K562 (cell line): Measurements from ENCODE around the gene ACADSB. TPM values are rescaled to one million over a fixed set of nuclear protein-coding genes. Genes with fewer than 3 reads are reported as not detected.
A peak's percentile ranks its signal among the peaks of the same experiment; 100 is the strongest.

ENCODE experiments used
- ATAC-seq: fragments of 200-7000 bp; cut with Tn5 transposase; 3 replicates; pipeline ENCODE4 v1.9.1; 2020; ENCODE audit warnings: moderate library complexity
- BruUV-seq: library from RNA; stranded (reverse); fragments of 400-500 nt; replicated peaks from 2 replicates; lab custom pipeline; 2021; lab: Mats Ljungman, UMichigan
- CTCF ChIA-PET: fragments of 300-600 bp; formaldehyde crosslinking; extraction: SDS; loops from one replicate; lab custom pipeline; 2021; ENCODE audit warnings: low intra/inter-chr PET ratio; lab: Yijun Ruan, JAX
- POLR2A ChIA-PET: fragments of 300-600, 350-650 bp; sonication (Branson Sonifier 250); formaldehyde crosslinking; extraction: SDS; loops from one replicate; lab custom pipeline; 2021; ENCODE audit warnings: antibody characterized with exemption, inconsistent platforms; lab: Yijun Ruan, JAX
- DNase-seq, 4 experiments: peaks; one replicate each; pipeline versions ENCODE4 v3.0.0 to v3.0.0-alpha.2; 2011 to 2018; ENCODE audit warnings: low spot score in 3 of 4, mixed read lengths in 3 of 4; ENCODE audit errors: extremely low read depth in 1 of 4
- FAIRE-seq: peaks from 2 replicates; lab custom pipeline; 2011; peaks lifted over from hg19 to GRCh38; lab: Jason Lieb, UNC
- H2AFZ ChIP-seq: 2 replicates; pipeline ENCODE4 v1.6.0; 2011; ENCODE audit warnings: low read depth, low read length, control low read depth, inconsistent platforms
- H3K27ac ChIP-seq: fragments of 200-600 bp; 3 replicates; pipeline ENCODE4 v1.8.0; 2011; ENCODE audit warnings: low read depth, mild to moderate bottlenecking, control low read depth, inconsistent platforms, low read length, moderate library complexity, mixed read lengths; ENCODE audit errors: extremely low read depth
- H3K27me3 ChIP-seq, 2 experiments: fragments of 300-600 bp in 1 of 2; 2 replicates in 1 of 2; 3 replicates in 1 of 2; pipeline versions ENCODE4 v1.6.0 to v1.8.0; 2011; ENCODE audit warnings: inconsistent platforms in 2 of 2, low read length in 2 of 2, mild to moderate bottlenecking in 1 of 2, mixed read lengths in 1 of 2, moderate library complexity in 1 of 2; ENCODE audit not compliant: control insufficient read depth in 2 of 2, insufficient read depth in 2 of 2
- H3K36me3 ChIP-seq: fragments of 300-600 bp; 3 replicates; pipeline ENCODE4 v1.8.0; 2011; ENCODE audit warnings: mild to moderate bottlenecking, low read length, inconsistent platforms; ENCODE audit not compliant: control insufficient read depth, insufficient read depth
- H3K4me1 ChIP-seq, 2 experiments: fragments of 200-600 bp in 1 of 2; replicated peaks in 1 of 2; 2 replicates in 1 of 2; 3 replicates in 1 of 2; pipeline versions ENCODE4 v1.5.1 to v1.8.0; 2011; ENCODE audit warnings: inconsistent platforms in 2 of 2, low read length in 2 of 2, mild to moderate bottlenecking in 1 of 2, mixed read lengths in 1 of 2, moderate library complexity in 1 of 2; ENCODE audit not compliant: control insufficient read depth in 2 of 2, insufficient read depth in 2 of 2
- H3K4me2 ChIP-seq: 2 replicates; pipeline ENCODE4 v1.6.1; 2011; ENCODE audit warnings: low read length, control low read depth, inconsistent platforms, mixed read lengths; ENCODE audit not compliant: insufficient read depth
- H3K4me3 ChIP-seq: fragments of 200-600 bp; sonication (generic), shearing (Covaris generic); 2 replicates; pipeline ENCODE4 v1.5.1; 2016; ENCODE audit warnings: control low read depth, inconsistent platforms
- H3K79me2 ChIP-seq: fragments of 200-600 bp; 3 replicates; pipeline ENCODE4 v1.8.0; 2011; ENCODE audit warnings: low read length, inconsistent platforms; ENCODE audit not compliant: control insufficient read depth, insufficient read depth
- H3K9ac ChIP-seq, 2 experiments: 2 replicates each; pipeline versions ENCODE4 v1.6.0 to v1.6.1; 2011; ENCODE audit warnings: low read depth in 2 of 2, low read length in 2 of 2, control low read depth in 1 of 2, inconsistent platforms in 1 of 2, mild to moderate bottlenecking in 1 of 2, mixed read lengths in 1 of 2; ENCODE audit not compliant: insufficient read depth in 1 of 2
- H3K9me1 ChIP-seq: one replicate; pipeline ENCODE4 v1.6.0; 2011; ENCODE audit warnings: inconsistent platforms, mild to moderate bottlenecking, low read length, moderate library complexity; ENCODE audit not compliant: control insufficient read depth, insufficient read depth
- H3K9me3 ChIP-seq: replicated peaks from 2 replicates; pipeline ENCODE4 v1.5.1; 2011; ENCODE audit warnings: low read depth, low read length, inconsistent platforms; ENCODE audit not compliant: control insufficient read depth, insufficient read depth
- H4K20me1 ChIP-seq: replicated peaks from 2 replicates; pipeline ENCODE4 v1.6.1; 2011; ENCODE audit warnings: low read length, inconsistent platforms, mixed read lengths; ENCODE audit not compliant: control insufficient read depth, insufficient read depth
- BDP1 ChIP-seq: IDR thresholded peaks from 3 replicates; pipeline ENCODE4 v1.6.1; 2011; ENCODE audit not compliant: insufficient read length, insufficient read depth
- CUX1 ChIP-seq: fragments of 200-800 bp; sonication (Bioruptor generic); IDR thresholded peaks from 2 replicates; pipeline ENCODE4 v1.6.1; 2016; ENCODE audit warnings: missing genetic modification characterization, missing compliant biosample characterization
- E2F1 ChIP-seq: sonication (generic); formaldehyde crosslinking; IDR thresholded peaks from 2 replicates; pipeline ENCODE4 v1.8.1; 2023; ENCODE audit warnings: mild to moderate bottlenecking, missing genetic modification reagents, moderate library complexity
- GABPA ChIP-seq: fragments of 200-800 bp; sonication (Bioruptor generic); conservative IDR thresholded peaks from 2 replicates; pipeline ENCODE4 v1.6.1; 2016; ENCODE audit warnings: low read depth, missing genetic modification characterization, missing compliant biosample characterization
- HNRNPUL1 ChIP-seq: fragments of 200-400 bp; formaldehyde crosslinking; IDR thresholded peaks from 2 replicates; pipeline ENCODE4 v1.6.1; 2017; ENCODE audit warnings: low read length
- MEF2A ChIP-seq: IDR thresholded peaks from 2 replicates; pipeline ENCODE4 v1.6.1; 2011; ENCODE audit warnings: low read depth, mild to moderate bottlenecking, low read length, moderate library complexity; ENCODE audit not compliant: control insufficient read depth
- STAT5A ChIP-seq: IDR thresholded peaks from 2 replicates; pipeline ENCODE4 v1.6.1; 2012; ENCODE audit warnings: low read length, inconsistent platforms, borderline replicate concordance
- THAP7 ChIP-seq: fragments of 250-450 bp; sonication (Bioruptor Pico); IDR thresholded peaks from 2 replicates; pipeline ENCODE4 v1.5.0; 2021
- ZBTB2 ChIP-seq: fragments of 450-650 bp; IDR thresholded peaks from 2 replicates; pipeline ENCODE4 v1.6.1; 2016; ENCODE audit warnings: antibody characterized with exemption
- ZFP1 ChIP-seq: fragments of 450-650 bp; formaldehyde crosslinking; IDR thresholded peaks from 2 replicates; pipeline ENCODE4 v1.4.0; 2020; ENCODE audit warnings: mild to moderate bottlenecking, mixed read lengths
- ZNF197 ChIP-seq: fragments of 200-800 bp; sonication (Bioruptor generic); IDR thresholded peaks from 2 replicates; pipeline ENCODE4 v1.6.1; 2016; ENCODE audit warnings: low read depth, missing genetic modification characterization, missing compliant biosample characterization
- ZNF253 ChIP-seq: fragments of 250-450 bp; sonication (Bioruptor Pico); conservative IDR thresholded peaks from 2 replicates; pipeline ENCODE4 v1.6.1; 2021; ENCODE audit warnings: mild to moderate bottlenecking
- ZNF3 ChIP-seq: fragments of 250-450 bp; sonication (Bioruptor Pico); IDR thresholded peaks from 2 replicates; pipeline ENCODE4 v1.5.0; 2021; ENCODE audit warnings: mild to moderate bottlenecking, moderate library complexity
- WGBS: fragments of 100-300 bp; shearing (Covaris generic); methylation state at CpG from one replicate; pipeline ENCODE4 v1.1.6; 2016; ENCODE audit warnings: low coverage, mixed read lengths; ENCODE audit not compliant: insufficient coverage; ENCODE audit errors: missing lambda C conversion rate; 5-methylcytosine and 5-hydroxymethylcytosine counted together
- in situ Hi-C: fragments of 300-500 bp; cut with MboI; formaldehyde crosslinking; loops from 4 replicates; pipeline ENCODE4 v1.15.0; 2018; ENCODE audit warnings: inconsistent platforms, mixed read lengths
- intact Hi-C: fragments of 100-400 bp; cut with micrococcal nuclease; formaldehyde crosslinking; loops from 2 replicates; pipeline ENCODE4 v1.14.2; 2022
- polyA plus RNA-seq, 8 experiments: library from polyadenylated mRNA; depleted of rRNA in 4 of 8; stranded (reverse) in 5 of 8; unstranded in 3 of 8; fragments of >200 nt; fragmentation: Nextera tagmentation in 2 of 8; fragmentation: Illumina TruSeq in 1 of 8; extraction: Ambion mirVana in 2 of 8; extraction: Trizol in 1 of 8; gene quantifications; 2 replicates each; pipeline versions ENCODE4 v1.2.1 to v1.2.3, GENCODE V29; 2011 to 2014; ENCODE audit warnings: inconsistent platforms in 1 of 8, missing spikeins in 1 of 8
- total RNA-seq, 7 experiments: library from RNA; depleted of rRNA in 6 of 7; stranded (reverse); fragments of >200 nt in 6 of 7; fragmentation: Illumina TruSeq in 2 of 7; extraction: Trizol in 2 of 7; gene quantifications; 2 replicates each; pipeline versions ENCODE4 v1.2.1 to v1.2.3, GENCODE V29; 2011 to 2021; ENCODE audit warnings: low replicate concordance in 1 of 7

The ACADSB gene
- total and polyA plus RNA-seq, 9 of the 15 experiments (the other 6 are each of a cell fraction or from before 2014, with no cell fraction given): 2.9 to 9.1 (median 5.8) TPM

GRCh38 chr10:123096452-123096851 is 87.6 kb downstream of the ACADSB start (continued):
- no peak for TF ChIP-seq ZBTB2
- TF ChIP-seq, all 486 proteins: peak for 0

- ChIA-PET CTCF (no interaction called here), POLR2A (no interaction called here)
- no peak overlapping the region for H3K9ac ChIP-seq
- H3K9me3 ChIP-seq: no peaks in the 10 kb centered on the region
- BruUV-seq: no TSS peak
- no peak overlapping the region for H2AFZ ChIP-seq
- no peaks in the 10 kb centered on the region for H3K9me1 ChIP-seq
- H3K27me3 ChIP-seq: peaks cover 0 to 35% of the 10 kb centered on the region in 2 experiments; a peak in 4 of 5 replicates
- no peak overlapping the region for H3K27ac ChIP-seq
- no peaks in the 10 kb centered on the region for H4K20me1 ChIP-seq
- no peak overlapping the region for H3K4me2 ChIP-seq
- H3K4me3 ChIP-seq: no peak overlapping the region
- DNase-seq (peak in 2 of 4 experiments; percentile 12 to 30), FAIRE-seq (no peak), ATAC-seq (peak; percentile 67)
- no peaks in the 10 kb centered on the region for H3K79me2 ChIP-seq
- no peaks in the 10 kb centered on the region for H3K4me1 ChIP-seq
- H3K36me3 ChIP-seq: no peaks in the 10 kb centered on the region
- in situ Hi-C loops (no loop called here), intact Hi-C loops (no loop called here)
- WGBS: 5% methylated on average over 5 of the region's 7 CpGs
- TF ChIP-seq CUX1 (CRISPR knock-in tag) (no peak), HNRNPUL1 (no peak), ZNF3 (CRISPR knock-in tag) (no peak), THAP7 (CRISPR knock-in tag) (no peak), ZFP1 (no peak), BDP1 (no peak), ZNF253 (no peak), STAT5A (no peak), E2F1 (CRISPR knock-in tag) (no peak), ZNF197 (no peak), MEF2A (no peak), GABPA (tag) (no peak)
Observed at GRCh38 chr10:123097039-123097438, 88.2 kb downstream of the ACADSB start.
